HCT116 (cell line): Measurements from ENCODE around the gene TEKT2. TPM values are rescaled to one million over a fixed set of nuclear protein-coding genes. Genes with fewer than 3 reads are reported as not detected.

ENCODE experiments used
- ATAC-seq: fragments of 200-7000 bp; cut with Tn5 transposase; 2 replicates; pipeline ENCODE4 v1.9.1; 2020; ENCODE audit warnings: mild to moderate bottlenecking, moderate library complexity
- BruUV-seq: library from RNA; stranded (reverse); fragments of 400-500 nt; replicated peaks from 2 replicates; lab custom pipeline; 2021; lab: Mats Ljungman, UMichigan
- CTCF ChIA-PET: fragments of 300-600 bp; sonication (Branson Sonifier 250); formaldehyde crosslinking; loops from one replicate; lab custom pipeline; 2021; ENCODE audit warnings: antibody characterized with exemption; lab: Charles Lee
- POLR2A ChIA-PET: fragments of 300-600, 350-600 bp; sonication (Branson Sonifier 250); formaldehyde crosslinking; loops from one replicate; lab custom pipeline; 2021; ENCODE audit warnings: antibody characterized with exemption; lab: Charles Lee
- RAD21 ChIA-PET, 2 experiments: fragments of 300-600 bp; sonication (Branson Sonifier 250); formaldehyde crosslinking; loops; one replicate each; lab custom pipeline; 2023; ENCODE audit warnings: low total read pairs in 2 of 2; ENCODE audit not compliant: uncharacterized antibody in 2 of 2, unreplicated experiment in 2 of 2, low non-redundant PET in 1 of 2; lab: Charles Lee
- DNase-seq: peaks from one replicate; pipeline ENCODE4 v3.0.0-alpha.2; 2010; ENCODE audit warnings: low read depth, low spot score
- H2AFZ ChIP-seq: fragments of 200-600 bp; shearing (Covaris generic), sonication (generic); 2 replicates; pipeline ENCODE4 v1.6.1; 2017; ENCODE audit warnings: low read depth, mixed run types, mixed read lengths, antibody characterized with exemption, low read length; ENCODE audit not compliant: poor library complexity, severe bottlenecking
- H3K27ac ChIP-seq: 2 replicates; pipeline ENCODE4 v1.5.1; 2012; ENCODE audit warnings: low read depth, low read length
- H3K27me3 ChIP-seq: fragments of 200-600 bp; sonication (generic); 2 replicates; pipeline ENCODE4 v1.6.1; 2016; ENCODE audit warnings: mixed run types, low read length, mixed read lengths; ENCODE audit not compliant: insufficient read depth
- H3K36me3 ChIP-seq, 2 experiments: fragments of 200-500 bp in 1 of 2; fragments of 200-600 bp in 1 of 2; sonication (Bioruptor generic) in 1 of 2; sonication (generic) in 1 of 2; 2 replicates each; pipeline versions ENCODE4 v1.5.1 to v1.6.1; 2014 to 2016; ENCODE audit warnings: low read length in 2 of 2, inconsistent platforms in 1 of 2, mixed read lengths in 1 of 2, mixed run types in 1 of 2; ENCODE audit not compliant: insufficient read depth in 2 of 2, control insufficient read depth in 1 of 2
- H3K4me1 ChIP-seq, 2 experiments: fragments of 200-600 bp in 1 of 2; sonication (generic) in 1 of 2; 2 replicates each; pipeline versions ENCODE4 v1.5.1 to v1.6.1; 2012 to 2017; ENCODE audit warnings: low read length in 2 of 2, inconsistent platforms in 1 of 2, mild to moderate bottlenecking in 1 of 2, mixed read lengths in 1 of 2, mixed run types in 1 of 2, moderate library complexity in 1 of 2; ENCODE audit not compliant: insufficient read depth in 2 of 2, control insufficient read depth in 1 of 2
- H3K4me2 ChIP-seq: fragments of 200-600 bp; sonication (generic); 2 replicates; pipeline ENCODE4 v1.6.1; 2017; ENCODE audit warnings: mixed run types, low read length, mixed read lengths
- H3K4me3 ChIP-seq, 2 experiments: fragments of 200-600 bp in 1 of 2; sonication (generic) in 1 of 2; replicated peaks in 1 of 2; 2 replicates each; pipeline ENCODE4 v1.5.1; 2011 to 2016; ENCODE audit warnings: low read length in 2 of 2, control low read depth in 1 of 2, low read depth in 1 of 2, mild to moderate bottlenecking in 1 of 2, mixed read lengths in 1 of 2, mixed run types in 1 of 2
- H3K79me2 ChIP-seq: fragments of 200-600 bp; sonication (generic); 2 replicates; pipeline ENCODE4 v1.6.1; 2017; ENCODE audit warnings: mild to moderate bottlenecking, mixed run types, low read length, moderate library complexity, mixed read lengths; ENCODE audit not compliant: insufficient read depth
- H3K9ac ChIP-seq: fragments of 200-600 bp; sonication (generic); 2 replicates; pipeline ENCODE4 v1.6.1; 2016; ENCODE audit warnings: low read length, mixed read lengths
- H3K9me2 ChIP-seq: fragments of 200-600 bp; sonication (generic), shearing (Covaris generic); 2 replicates; pipeline ENCODE4 v1.6.1; 2017; ENCODE audit warnings: mixed run types, mild to moderate bottlenecking, moderate library complexity; ENCODE audit not compliant: insufficient read depth
- H3K9me3 ChIP-seq, 2 experiments: fragments of 200-500 bp in 1 of 2; fragments of 200-600 bp in 1 of 2; sonication (Bioruptor generic) in 1 of 2; sonication (generic) in 1 of 2; 2 replicates each; pipeline ENCODE4 v1.6.1; 2014 to 2017; ENCODE audit warnings: low read length in 2 of 2, mixed read lengths in 2 of 2, inconsistent platforms in 1 of 2, low read depth in 1 of 2, mild to moderate bottlenecking in 1 of 2, mixed run types in 1 of 2, moderate library complexity in 1 of 2; ENCODE audit not compliant: control insufficient read depth in 1 of 2, insufficient read depth in 1 of 2
- H4K20me1 ChIP-seq: fragments of 200-600 bp; sonication (generic), shearing (Covaris generic); 2 replicates; pipeline ENCODE4 v1.6.1; 2017; ENCODE audit warnings: mixed run types, mild to moderate bottlenecking, moderate library complexity; ENCODE audit not compliant: insufficient read depth
- CEBPB ChIP-seq: IDR thresholded peaks from 2 replicates; pipeline ENCODE4 v1.6.1; 2012; ENCODE audit warnings: low read depth
- EGR1 ChIP-seq: IDR thresholded peaks from 2 replicates; pipeline ENCODE4 v1.6.1; 2012; ENCODE audit warnings: low read depth
- EZH2 ChIP-seq: fragments of 200-600 bp; sonication (generic); IDR thresholded peaks from 2 replicates; pipeline ENCODE4 v1.6.1; 2017; ENCODE audit warnings: antibody characterized with exemption, mixed run types
- EZH2phosphoT487 ChIP-seq: fragments of 200-600 bp; IDR thresholded peaks from 2 replicates; pipeline ENCODE4 v1.6.1; 2018; ENCODE audit warnings: antibody characterized with exemption, borderline replicate concordance
- JUND ChIP-seq: IDR thresholded peaks from 2 replicates; pipeline ENCODE4 v1.6.1; 2012
- POLR2A ChIP-seq: IDR thresholded peaks from 2 replicates; pipeline ENCODE4 v1.7.0; 2011; ENCODE audit warnings: borderline replicate concordance; ENCODE audit not compliant: insufficient read depth, insufficient read length; ENCODE audit errors: extremely low read depth
- RAD21 ChIP-seq: IDR thresholded peaks from 2 replicates; pipeline ENCODE4 v1.6.1; 2012; ENCODE audit warnings: low read depth, mild to moderate bottlenecking
- SP1 ChIP-seq: IDR thresholded peaks from 2 replicates; pipeline ENCODE4 v1.6.1; 2012; ENCODE audit warnings: low read depth
- TCF7L2 ChIP-seq: IDR thresholded peaks from 2 replicates; pipeline ENCODE4 v1.7.0; 2011; ENCODE audit warnings: borderline replicate concordance, inconsistent platforms; ENCODE audit not compliant: insufficient read depth, insufficient read length; ENCODE audit errors: extremely low read depth
- YY1 ChIP-seq: IDR thresholded peaks from 2 replicates; pipeline ENCODE4 v1.6.1; 2011; ENCODE audit warnings: low read length, low read depth, moderate library complexity, mild to moderate bottlenecking; ENCODE audit not compliant: insufficient replicate concordance; ENCODE audit errors: extremely low read depth
- ZFX ChIP-seq: fragments of 450-650 bp; IDR thresholded peaks from 2 replicates; pipeline ENCODE4 v1.6.1; 2017
- ZNF274 ChIP-seq: fragments of 200-500 bp; sonication (Bioruptor generic); IDR thresholded peaks from 2 replicates; pipeline ENCODE4 v1.6.1; 2014; ENCODE audit warnings: mild to moderate bottlenecking, low read depth, low read length, inconsistent platforms
- intact Hi-C: fragments of 100-400 bp; cut with micrococcal nuclease; formaldehyde crosslinking; loops from 2 replicates; pipeline ENCODE4 v1.10.0; 2022
- total RNA-seq: library from RNA; stranded (reverse); gene quantifications from one replicate; pipeline ENCODE4 v1.2.1, GENCODE V29; 2021; ENCODE audit not compliant: unreplicated experiment
- TF ChIP-seq, protein P1 (sequence below): IDR thresholded peaks from 2 replicates; pipeline ENCODE4 v1.6.1; 2012
- TF ChIP-seq, protein P2 (sequence below): IDR thresholded peaks from 2 replicates; pipeline ENCODE4 v1.6.1; 2011; ENCODE audit warnings: mild to moderate bottlenecking, low read length, moderate library complexity; ENCODE audit not compliant: insufficient replicate concordance; ENCODE audit errors: extremely low read depth
- TF ChIP-seq, protein P3 (sequence below): IDR thresholded peaks from 2 replicates; pipeline ENCODE4 v1.6.1; 2012
- TF ChIP-seq, protein P4 (sequence below): IDR thresholded peaks from 2 replicates; pipeline ENCODE4 v1.6.1; 2012; ENCODE audit warnings: low read depth

The TEKT2 gene
- total RNA-seq, 1 experiment from 2014 or later = not detected

DNA sequence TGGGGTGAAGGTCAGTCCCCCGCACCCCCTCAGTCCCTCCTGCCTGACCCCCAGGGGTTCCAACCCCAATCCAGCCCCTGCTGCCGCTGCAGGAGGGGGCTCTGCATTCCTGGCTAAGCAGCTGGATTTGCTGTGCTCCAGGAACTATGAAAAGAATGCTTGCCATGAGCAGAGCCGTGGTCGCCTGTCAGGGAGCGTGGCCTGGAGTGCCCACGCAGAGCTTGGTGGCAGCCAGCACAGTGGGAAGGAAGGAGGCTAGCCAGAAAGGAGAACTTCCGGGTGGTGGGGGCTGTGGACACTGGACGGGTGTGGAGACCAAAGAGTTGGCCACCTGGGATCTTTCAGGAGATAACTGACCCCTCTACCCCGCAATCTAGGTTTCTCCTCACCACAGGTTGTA lies 35.6 kb downstream of the TEKT2 start:
- Histone ChIP-seq H3K27ac (no peak overlapping the region), H3K79me2 (no peaks in the 10 kb centered on the region), H3K4me1 (no peaks in the 10 kb centered on the region), H4K20me1 (no peaks in the 10 kb centered on the region), H3K9me2 (no peaks in the 10 kb centered on the region), H2AFZ (no peak overlapping the region), H3K27me3 (no peaks in the 10 kb centered on the region), H3K36me3 (no peaks in the 10 kb centered on the region), H3K4me3 (no peak overlapping the region), H3K4me2 (no peak overlapping the region), H3K9ac (no peak overlapping the region), H3K9me3 (no peaks in the 10 kb centered on the region)
- intact Hi-C loops = no loop called here
- POLR2A ChIA-PET = no interaction called here
- DNase-seq = no peak
- ATAC-seq = no peak
- BruUV-seq = no TSS peak
- RAD21 ChIA-PET = no interaction called here
- TF ChIP-seq, protein P1, sequence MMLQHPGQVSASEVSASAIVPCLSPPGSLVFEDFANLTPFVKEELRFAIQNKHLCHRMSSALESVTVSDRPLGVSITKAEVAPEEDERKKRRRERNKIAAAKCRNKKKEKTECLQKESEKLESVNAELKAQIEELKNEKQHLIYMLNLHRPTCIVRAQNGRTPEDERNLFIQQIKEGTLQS = no peak
- TF ChIP-seq, protein P2, sequence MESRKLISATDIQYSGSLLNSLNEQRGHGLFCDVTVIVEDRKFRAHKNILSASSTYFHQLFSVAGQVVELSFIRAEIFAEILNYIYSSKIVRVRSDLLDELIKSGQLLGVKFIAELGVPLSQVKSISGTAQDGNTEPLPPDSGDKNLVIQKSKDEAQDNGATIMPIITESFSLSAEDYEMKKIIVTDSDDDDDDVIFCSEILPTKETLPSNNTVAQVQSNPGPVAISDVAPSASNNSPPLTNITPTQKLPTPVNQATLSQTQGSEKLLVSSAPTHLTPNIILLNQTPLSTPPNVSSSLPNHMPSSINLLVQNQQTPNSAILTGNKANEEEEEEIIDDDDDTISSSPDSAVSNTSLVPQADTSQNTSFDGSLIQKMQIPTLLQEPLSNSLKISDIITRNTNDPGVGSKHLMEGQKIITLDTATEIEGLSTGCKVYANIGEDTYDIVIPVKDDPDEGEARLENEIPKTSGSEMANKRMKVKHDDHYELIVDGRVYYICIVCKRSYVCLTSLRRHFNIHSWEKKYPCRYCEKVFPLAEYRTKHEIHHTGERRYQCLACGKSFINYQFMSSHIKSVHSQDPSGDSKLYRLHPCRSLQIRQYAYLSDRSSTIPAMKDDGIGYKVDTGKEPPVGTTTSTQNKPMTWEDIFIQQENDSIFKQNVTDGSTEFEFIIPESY = no peak
- TF ChIP-seq YY1 (no peak), ZNF274 (no peak), EZH2phosphoT487 (no peak), EGR1 (no peak), SP1 (no peak), TCF7L2 (no peak), JUND (no peak), POLR2A (no peak), EZH2 (no peak), ZFX (no peak), RAD21 (no peak), CEBPB (no peak)
- TF ChIP-seq, protein P3, sequence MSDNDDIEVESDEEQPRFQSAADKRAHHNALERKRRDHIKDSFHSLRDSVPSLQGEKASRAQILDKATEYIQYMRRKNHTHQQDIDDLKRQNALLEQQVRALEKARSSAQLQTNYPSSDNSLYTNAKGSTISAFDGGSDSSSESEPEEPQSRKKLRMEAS = no peak
- TF ChIP-seq, protein P4, sequence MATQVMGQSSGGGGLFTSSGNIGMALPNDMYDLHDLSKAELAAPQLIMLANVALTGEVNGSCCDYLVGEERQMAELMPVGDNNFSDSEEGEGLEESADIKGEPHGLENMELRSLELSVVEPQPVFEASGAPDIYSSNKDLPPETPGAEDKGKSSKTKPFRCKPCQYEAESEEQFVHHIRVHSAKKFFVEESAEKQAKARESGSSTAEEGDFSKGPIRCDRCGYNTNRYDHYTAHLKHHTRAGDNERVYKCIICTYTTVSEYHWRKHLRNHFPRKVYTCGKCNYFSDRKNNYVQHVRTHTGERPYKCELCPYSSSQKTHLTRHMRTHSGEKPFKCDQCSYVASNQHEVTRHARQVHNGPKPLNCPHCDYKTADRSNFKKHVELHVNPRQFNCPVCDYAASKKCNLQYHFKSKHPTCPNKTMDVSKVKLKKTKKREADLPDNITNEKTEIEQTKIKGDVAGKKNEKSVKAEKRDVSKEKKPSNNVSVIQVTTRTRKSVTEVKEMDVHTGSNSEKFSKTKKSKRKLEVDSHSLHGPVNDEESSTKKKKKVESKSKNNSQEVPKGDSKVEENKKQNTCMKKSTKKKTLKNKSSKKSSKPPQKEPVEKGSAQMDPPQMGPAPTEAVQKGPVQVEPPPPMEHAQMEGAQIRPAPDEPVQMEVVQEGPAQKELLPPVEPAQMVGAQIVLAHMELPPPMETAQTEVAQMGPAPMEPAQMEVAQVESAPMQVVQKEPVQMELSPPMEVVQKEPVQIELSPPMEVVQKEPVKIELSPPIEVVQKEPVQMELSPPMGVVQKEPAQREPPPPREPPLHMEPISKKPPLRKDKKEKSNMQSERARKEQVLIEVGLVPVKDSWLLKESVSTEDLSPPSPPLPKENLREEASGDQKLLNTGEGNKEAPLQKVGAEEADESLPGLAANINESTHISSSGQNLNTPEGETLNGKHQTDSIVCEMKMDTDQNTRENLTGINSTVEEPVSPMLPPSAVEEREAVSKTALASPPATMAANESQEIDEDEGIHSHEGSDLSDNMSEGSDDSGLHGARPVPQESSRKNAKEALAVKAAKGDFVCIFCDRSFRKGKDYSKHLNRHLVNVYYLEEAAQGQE = no peak
- CTCF ChIA-PET = interaction anchor here (0.9 kb wide), 1 partner anchor 15 kb away, joined by 3 read pairs; no protein-coding TSS in a partner anchor
